HEK293 (cell line): Measurements from ENCODE around the gene PTPN18.

Source experiments
- CTCF ChIA-PET: fragments of 350-600 bp; formaldehyde crosslinking; extraction: SDS; loops from one replicate; lab custom pipeline; 2021; ENCODE audit warnings: antibody characterized with exemption; lab: Yijun Ruan, JAX
- POLR2A ChIA-PET: fragments of 300-600 bp; formaldehyde crosslinking; extraction: SDS; loops from one replicate; lab custom pipeline; 2020; ENCODE audit warnings: antibody characterized with exemption, inconsistent platforms; lab: Yijun Ruan, JAX
- H3K27ac ChIP-seq: fragments of 200-500 bp; sonication (Bioruptor generic); 2 replicates; pipeline ENCODE4 v1.5.1; 2014; ENCODE audit warnings: low read depth, low read length, control low read depth, inconsistent platforms; ENCODE audit errors: extremely low read depth
- H3K36me3 ChIP-seq, 2 experiments: fragments of 200-500 bp in 1 of 2; sonication (Bioruptor generic) in 1 of 2; 1 replicate in 1 of 2; 2 replicates in 1 of 2; pipeline ENCODE4 v1.5.1; 2014 to 2017; ENCODE audit warnings: inconsistent platforms in 2 of 2, low read length in 2 of 2; ENCODE audit not compliant: control insufficient read depth in 2 of 2, insufficient read depth in 1 of 2
- H3K4me1 ChIP-seq: fragments of 200-500 bp; sonication (Bioruptor generic); 2 replicates; pipeline ENCODE4 v1.5.1; 2014; ENCODE audit warnings: mild to moderate bottlenecking, low read length, inconsistent platforms; ENCODE audit not compliant: control insufficient read depth, insufficient read depth
- H3K4me3 ChIP-seq: 2 replicates; pipeline ENCODE4 v1.5.1; 2011; ENCODE audit warnings: low read depth, mild to moderate bottlenecking, control low read depth, low read length, moderate library complexity
- H3K9me3 ChIP-seq: fragments of 200-500 bp; sonication (Bioruptor generic); 2 replicates; pipeline ENCODE4 v1.5.1; 2014; ENCODE audit warnings: low read depth, low read length, inconsistent platforms; ENCODE audit not compliant: control insufficient read depth, insufficient read depth
- GLI4 ChIP-seq: fragments of 450-650 bp; formaldehyde crosslinking; IDR thresholded peaks from 2 replicates; pipeline ENCODE4 v1.5.1; 2016; ENCODE audit warnings: missing biosample characterization, missing genetic modification characterization
- KLF16 ChIP-seq: fragments of 450-650 bp; formaldehyde crosslinking; IDR thresholded peaks from 2 replicates; pipeline ENCODE4 v1.5.1; 2017; ENCODE audit warnings: missing biosample characterization, missing genetic modification characterization
- ZBTB1 ChIP-seq: fragments of 450-650 bp; formaldehyde crosslinking; IDR thresholded peaks from 2 replicates; pipeline ENCODE4 v1.5.1; 2016; ENCODE audit warnings: missing biosample characterization, missing genetic modification characterization
- ZNF138 ChIP-seq: fragments of 450-650 bp; formaldehyde crosslinking; IDR thresholded peaks from 2 replicates; pipeline ENCODE4 v1.5.1; 2016; ENCODE audit warnings: missing biosample characterization, missing genetic modification characterization, borderline replicate concordance
- ZNF26 ChIP-seq: fragments of 450-650 bp; formaldehyde crosslinking; IDR thresholded peaks from 2 replicates; pipeline ENCODE4 v1.5.1; 2016; ENCODE audit warnings: missing biosample characterization, missing genetic modification characterization
- ZNF529 ChIP-seq: fragments of 450-650 bp; formaldehyde crosslinking; IDR thresholded peaks from 2 replicates; pipeline ENCODE4 v1.5.1; 2017; ENCODE audit warnings: missing genetic modification characterization, missing biosample characterization; ENCODE audit not compliant: insufficient replicate concordance
- ZNF544 ChIP-seq: fragments of 450-650 bp; formaldehyde crosslinking; IDR thresholded peaks from 2 replicates; pipeline ENCODE4 v1.5.0; 2017; ENCODE audit warnings: missing biosample characterization, missing genetic modification characterization
- ZSCAN23 ChIP-seq: fragments of 450-650 bp; formaldehyde crosslinking; IDR thresholded peaks from 2 replicates; pipeline ENCODE4 v1.5.1; 2016; ENCODE audit warnings: missing biosample characterization, missing genetic modification characterization
- TF ChIP-seq, protein P1 (sequence below): fragments of 450-650 bp; formaldehyde crosslinking; IDR thresholded peaks from 2 replicates; pipeline ENCODE4 v1.5.1; 2017; ENCODE audit warnings: missing biosample characterization, mild to moderate bottlenecking, missing genetic modification characterization, moderate library complexity
- TF ChIP-seq, protein P2 (sequence below): fragments of 450-650 bp; formaldehyde crosslinking; IDR thresholded peaks from 2 replicates; pipeline ENCODE4 v1.5.1; 2016; ENCODE audit warnings: missing biosample characterization, missing genetic modification characterization
- TF ChIP-seq, protein P3 (sequence below): fragments of 450-650 bp; formaldehyde crosslinking; IDR thresholded peaks from 2 replicates; pipeline ENCODE4 v1.5.1; 2016; ENCODE audit warnings: missing biosample characterization, missing genetic modification characterization

Gene PTPN18

DNA sequence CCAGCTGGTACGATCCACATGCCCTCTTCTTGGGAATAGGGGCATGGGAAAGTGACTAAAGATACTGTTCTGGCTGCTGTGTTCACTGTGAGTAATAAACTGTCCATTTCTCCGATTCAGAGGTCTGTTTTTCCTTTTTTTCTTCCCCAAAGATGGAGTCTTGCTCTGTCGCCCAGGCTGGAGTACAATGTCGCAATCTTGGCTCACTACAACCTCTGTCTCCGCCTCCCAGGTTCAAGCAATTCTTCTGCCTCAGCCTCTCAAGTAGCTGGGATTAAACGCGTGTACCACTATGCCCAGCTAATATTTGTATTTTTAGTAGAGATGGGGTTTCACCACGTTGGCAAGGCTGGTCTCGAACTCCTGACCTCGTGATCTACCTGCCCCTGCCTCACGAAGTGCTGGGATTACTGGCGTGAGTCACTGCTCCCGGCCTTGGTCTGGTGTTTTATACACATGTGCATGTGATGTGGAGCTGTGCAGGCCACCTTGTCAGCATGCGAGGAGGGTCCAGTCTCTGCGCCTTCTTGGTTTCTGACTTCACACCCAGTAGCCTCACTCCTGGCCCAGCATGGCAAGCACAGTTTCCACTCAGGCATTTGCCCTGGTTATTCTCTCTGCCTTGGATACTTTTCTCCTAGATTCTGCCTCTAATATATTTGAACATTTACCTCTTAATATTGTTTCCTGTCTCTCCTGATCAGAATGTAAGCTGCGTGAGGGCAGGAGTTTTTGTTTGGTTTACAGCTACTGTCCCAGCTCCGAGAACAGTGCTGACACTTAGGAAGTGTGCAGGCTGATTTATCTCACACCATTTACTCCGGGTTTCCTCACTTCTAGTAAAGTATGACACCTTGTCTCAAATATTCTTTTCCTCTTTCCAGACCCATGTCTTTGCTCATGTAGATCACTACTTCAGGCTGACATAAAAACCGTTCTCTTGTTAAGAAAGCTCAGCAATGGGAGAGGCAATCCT lies 19.7 kb downstream of the PTPN18 start:
- no peak overlapping the region for H3K27ac ChIP-seq
- no peak overlapping the region for H3K4me3 ChIP-seq
- TF ChIP-seq ZSCAN23 (no peak), ZNF529 (tag by site-specific recombination) (no peak), ZNF138 (tag by site-specific recombination) (no peak), ZNF544 (tag by site-specific recombination) (no peak), ZBTB1 (tag by site-specific recombination) (no peak), GLI4 (tag by site-specific recombination) (no peak), KLF16 (tag by site-specific recombination) (no peak)
- TF ChIP-seq, protein P1, sequence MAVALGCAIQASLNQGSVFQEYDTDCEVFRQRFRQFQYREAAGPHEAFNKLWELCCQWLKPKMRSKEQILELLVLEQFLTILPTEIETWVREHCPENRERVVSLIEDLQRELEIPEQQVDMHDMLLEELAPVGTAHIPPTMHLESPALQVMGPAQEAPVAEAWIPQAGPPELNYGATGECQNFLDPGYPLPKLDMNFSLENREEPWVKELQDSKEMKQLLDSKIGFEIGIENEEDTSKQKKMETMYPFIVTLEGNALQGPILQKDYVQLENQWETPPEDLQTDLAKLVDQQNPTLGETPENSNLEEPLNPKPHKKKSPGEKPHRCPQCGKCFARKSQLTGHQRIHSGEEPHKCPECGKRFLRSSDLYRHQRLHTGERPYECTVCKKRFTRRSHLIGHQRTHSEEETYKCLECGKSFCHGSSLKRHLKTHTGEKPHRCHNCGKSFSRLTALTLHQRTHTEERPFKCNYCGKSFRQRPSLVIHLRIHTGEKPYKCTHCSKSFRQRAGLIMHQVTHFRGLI (tag by site-specific recombination), result no peak
- TF ChIP-seq, protein P2, sequence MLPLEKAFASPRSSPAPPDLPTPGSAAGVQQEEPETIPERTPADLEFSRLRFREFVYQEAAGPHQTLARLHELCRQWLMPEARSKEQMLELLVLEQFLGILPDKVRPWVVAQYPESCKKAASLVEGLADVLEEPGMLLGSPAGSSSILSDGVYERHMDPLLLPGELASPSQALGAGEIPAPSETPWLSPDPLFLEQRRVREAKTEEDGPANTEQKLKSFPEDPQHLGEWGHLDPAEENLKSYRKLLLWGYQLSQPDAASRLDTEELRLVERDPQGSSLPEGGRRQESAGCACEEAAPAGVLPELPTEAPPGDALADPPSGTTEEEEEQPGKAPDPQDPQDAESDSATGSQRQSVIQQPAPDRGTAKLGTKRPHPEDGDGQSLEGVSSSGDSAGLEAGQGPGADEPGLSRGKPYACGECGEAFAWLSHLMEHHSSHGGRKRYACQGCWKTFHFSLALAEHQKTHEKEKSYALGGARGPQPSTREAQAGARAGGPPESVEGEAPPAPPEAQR, result no peak
- TF ChIP-seq, all 188 proteins: peak for 0
- CTCF ChIA-PET, result no interaction called here
- POLR2A ChIA-PET, result interaction anchor here (3.1 kb wide), 1 partner anchor 33 kb away, joined by 17 read pairs; the partner anchor contains the start of gene IMP4
- Histone ChIP-seq H3K9me3 (no peaks in the 10 kb centered on the region), H3K4me1 (0 out of 2 replicates have a peak, but pooled peaks cover 3% of the 10 kb centered on the region), H3K36me3 (peaks cover 0 to 12% of the 10 kb centered on the region in 2 experiments; a peak in 1 of 3 replicates)

DNA sequence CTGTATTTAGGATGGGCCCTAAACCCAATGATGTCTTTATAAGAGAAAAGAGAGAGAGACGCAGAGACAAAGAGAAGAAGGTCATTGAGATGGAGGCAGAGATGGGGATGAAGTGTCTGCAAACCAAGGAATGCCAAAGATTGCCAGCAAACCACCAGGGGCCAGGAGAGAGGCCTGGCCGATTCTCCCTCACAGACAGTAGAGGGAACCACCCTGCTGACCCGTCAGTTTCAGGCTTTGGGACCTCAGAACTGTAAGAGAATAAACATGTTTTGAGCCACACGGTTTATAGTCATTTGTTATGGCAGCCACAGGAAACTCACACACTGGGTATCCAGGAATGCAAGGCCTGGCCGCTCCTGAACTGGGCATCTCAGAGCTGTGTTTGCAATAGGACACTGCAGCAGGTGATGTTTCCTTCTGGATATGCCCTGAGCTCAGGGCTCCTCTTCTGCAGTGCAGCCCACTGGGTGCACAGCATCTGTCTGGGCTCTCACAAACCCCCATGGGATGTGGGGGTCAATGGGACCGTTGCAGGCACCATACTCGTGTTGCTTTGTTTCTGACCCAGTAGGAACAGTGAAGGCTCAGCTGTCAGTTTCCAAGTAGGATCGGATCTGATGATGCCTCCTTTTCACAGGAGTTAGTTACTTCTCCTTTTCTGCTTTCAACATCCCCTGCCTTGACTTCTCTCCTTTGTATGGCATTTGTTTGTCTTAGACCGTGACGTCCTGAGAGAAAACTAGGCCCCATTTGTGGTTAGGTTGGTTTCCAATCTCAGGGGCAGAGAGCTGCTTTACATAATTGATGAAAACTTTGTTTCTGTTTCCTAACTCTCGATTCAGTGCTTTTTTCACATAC lies 20.8 kb downstream of the PTPN18 start:
- Histone ChIP-seq H3K36me3 (peaks cover 0 to 6% of the 10 kb centered on the region in 2 experiments; a peak in 1 of 3 replicates), H3K4me3 (no peak overlapping the region), H3K9me3 (no peaks in the 10 kb centered on the region), H3K27ac (no peak overlapping the region), H3K4me1 (0 out of 2 replicates have a peak, but pooled peaks cover 2% of the 10 kb centered on the region)
- ChIA-PET POLR2A (interaction anchor here (1.7 kb wide), 1 partner anchor 13 kb away, joined by 11 read pairs; no protein-coding TSS in a partner anchor), CTCF (no interaction called here)
- TF ChIP-seq, protein P3, sequence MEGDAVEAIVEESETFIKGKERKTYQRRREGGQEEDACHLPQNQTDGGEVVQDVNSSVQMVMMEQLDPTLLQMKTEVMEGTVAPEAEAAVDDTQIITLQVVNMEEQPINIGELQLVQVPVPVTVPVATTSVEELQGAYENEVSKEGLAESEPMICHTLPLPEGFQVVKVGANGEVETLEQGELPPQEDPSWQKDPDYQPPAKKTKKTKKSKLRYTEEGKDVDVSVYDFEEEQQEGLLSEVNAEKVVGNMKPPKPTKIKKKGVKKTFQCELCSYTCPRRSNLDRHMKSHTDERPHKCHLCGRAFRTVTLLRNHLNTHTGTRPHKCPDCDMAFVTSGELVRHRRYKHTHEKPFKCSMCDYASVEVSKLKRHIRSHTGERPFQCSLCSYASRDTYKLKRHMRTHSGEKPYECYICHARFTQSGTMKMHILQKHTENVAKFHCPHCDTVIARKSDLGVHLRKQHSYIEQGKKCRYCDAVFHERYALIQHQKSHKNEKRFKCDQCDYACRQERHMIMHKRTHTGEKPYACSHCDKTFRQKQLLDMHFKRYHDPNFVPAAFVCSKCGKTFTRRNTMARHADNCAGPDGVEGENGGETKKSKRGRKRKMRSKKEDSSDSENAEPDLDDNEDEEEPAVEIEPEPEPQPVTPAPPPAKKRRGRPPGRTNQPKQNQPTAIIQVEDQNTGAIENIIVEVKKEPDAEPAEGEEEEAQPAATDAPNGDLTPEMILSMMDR, result peak; percentile 59; the same call in 1 of the 2 replicates
- TF ChIP-seq ZNF26 (tag by site-specific recombination), result no peak
